Thyroid gland (tissue), 4 donors: Measurements from ENCODE around the gene IGSF9B.

Experiments used
- POLR2A ChIP-seq, 2 donors: fragments of 450-650 bp; IDR thresholded peaks; one replicate each; pipeline ENCODE4 v1.6.1; 2017; ENCODE audit warnings: antibody characterized with exemption in 2 of 2, mild to moderate bottlenecking in 2 of 2, moderate library complexity in 1 of 2
- TF ChIP-seq, protein P1 (sequence below), 6 experiments: fragments of 200-600 bp in 3 of 6; fragments of 450-650 bp in 3 of 6; sonication (generic) in 3 of 6; IDR thresholded peaks; one replicate each; pipeline ENCODE4 v1.5.1; 2016 to 2019; ENCODE audit warnings: antibody characterized with exemption in 6 of 6, mild to moderate bottlenecking in 2 of 6, inconsistent platforms in 1 of 6, moderate library complexity in 1 of 6

GRCh38 chr11:133950874-133951326 lies 5.9 kb downstream of the IGSF9B start:
- TF ChIP-seq, protein P1, sequence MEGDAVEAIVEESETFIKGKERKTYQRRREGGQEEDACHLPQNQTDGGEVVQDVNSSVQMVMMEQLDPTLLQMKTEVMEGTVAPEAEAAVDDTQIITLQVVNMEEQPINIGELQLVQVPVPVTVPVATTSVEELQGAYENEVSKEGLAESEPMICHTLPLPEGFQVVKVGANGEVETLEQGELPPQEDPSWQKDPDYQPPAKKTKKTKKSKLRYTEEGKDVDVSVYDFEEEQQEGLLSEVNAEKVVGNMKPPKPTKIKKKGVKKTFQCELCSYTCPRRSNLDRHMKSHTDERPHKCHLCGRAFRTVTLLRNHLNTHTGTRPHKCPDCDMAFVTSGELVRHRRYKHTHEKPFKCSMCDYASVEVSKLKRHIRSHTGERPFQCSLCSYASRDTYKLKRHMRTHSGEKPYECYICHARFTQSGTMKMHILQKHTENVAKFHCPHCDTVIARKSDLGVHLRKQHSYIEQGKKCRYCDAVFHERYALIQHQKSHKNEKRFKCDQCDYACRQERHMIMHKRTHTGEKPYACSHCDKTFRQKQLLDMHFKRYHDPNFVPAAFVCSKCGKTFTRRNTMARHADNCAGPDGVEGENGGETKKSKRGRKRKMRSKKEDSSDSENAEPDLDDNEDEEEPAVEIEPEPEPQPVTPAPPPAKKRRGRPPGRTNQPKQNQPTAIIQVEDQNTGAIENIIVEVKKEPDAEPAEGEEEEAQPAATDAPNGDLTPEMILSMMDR (IDR thresholded peaks at IDR 0.05), result no peak
- TF ChIP-seq POLR2A (IDR thresholded peaks at IDR 0.05), result peak in 1 of 2 donors; percentile 15
